ENCODE data around the gene MYO18B.

Gene MYO18B

GRCh38 chr22:25908212-25908611, 166.2 kb downstream of the MYO18B start:
- no peak for DNase-seq (ENCODE audit: low read depth)

DNA sequence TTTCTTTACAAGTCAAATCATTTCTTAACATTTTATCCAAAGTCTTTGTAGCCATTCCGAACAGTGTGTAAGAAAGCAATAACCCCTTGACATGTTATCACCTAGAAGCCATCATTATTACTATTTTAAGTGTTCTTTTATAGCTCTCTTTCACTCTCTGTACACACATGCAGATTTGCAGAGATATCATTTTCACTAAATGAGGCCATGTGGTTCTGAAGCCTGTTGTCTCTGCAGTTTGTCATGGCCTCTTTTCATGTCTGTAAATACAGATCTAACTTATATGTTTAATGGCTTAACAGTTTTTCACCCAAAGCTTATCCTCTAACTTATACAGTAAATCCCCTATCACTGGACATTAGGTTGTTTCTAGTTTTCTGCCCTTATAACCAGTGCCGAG, 166.8 kb downstream of the MYO18B start:
- no peak for DNase-seq (ENCODE audit: low read depth)

GRCh38 chr22:25909614-25910387, 167.8 kb downstream of the MYO18B start:
- no peak for DNase-seq (ENCODE audit: low read depth)

GRCh38 chr22:25911243-25911972, 169.4 kb downstream of the MYO18B start:
- no peak for DNase-seq (ENCODE audit: low read depth)

DNA sequence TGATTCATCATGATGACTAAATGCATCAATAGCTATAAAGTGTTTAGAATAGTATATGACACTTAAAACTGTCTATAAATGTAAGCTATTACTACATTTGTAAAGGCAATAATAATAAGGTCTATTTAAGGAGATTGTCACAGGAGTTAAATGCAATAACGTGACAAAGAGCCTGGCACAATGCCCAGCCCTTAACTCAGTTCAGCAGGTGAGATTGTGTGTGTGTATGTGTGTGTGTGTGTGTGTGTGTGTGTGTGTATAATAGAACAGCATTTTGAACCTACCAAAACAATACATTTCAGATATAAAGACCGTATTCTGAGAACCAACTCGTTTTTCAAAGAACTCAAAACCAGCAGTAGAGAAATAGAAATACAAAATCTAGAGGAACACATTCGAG, 177.5 kb downstream of the MYO18B start:
- DNase-seq (ENCODE audit: low read depth), result no peak

DNA sequence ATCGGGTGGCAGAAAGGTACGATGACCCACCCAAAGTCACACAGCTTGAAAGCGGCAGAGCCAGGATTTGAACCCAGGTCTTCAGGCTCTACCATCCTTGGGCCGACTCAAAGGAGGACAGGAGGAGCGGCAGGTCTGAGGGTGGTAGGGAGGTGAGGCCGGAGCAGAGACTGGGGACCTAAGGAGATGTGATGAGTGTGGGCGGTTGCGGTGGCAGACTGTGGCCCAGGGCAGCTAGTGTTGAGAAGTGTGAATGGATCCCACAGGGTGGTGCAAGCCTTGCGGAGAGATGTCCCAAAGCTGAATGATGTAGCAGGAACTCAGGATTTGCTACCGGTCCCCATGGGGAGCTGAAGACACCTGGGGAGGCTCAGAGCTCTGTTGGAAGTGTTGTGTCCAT, 180.2 kb downstream of the MYO18B start:
- DNase-seq (ENCODE audit: low read depth), result no peak

- no peak for DNase-seq (ENCODE audit: low read depth)
These were observed 181.9 kb downstream of the MYO18B start for GRCh38 chr22:25923914-25924313.

DNA sequence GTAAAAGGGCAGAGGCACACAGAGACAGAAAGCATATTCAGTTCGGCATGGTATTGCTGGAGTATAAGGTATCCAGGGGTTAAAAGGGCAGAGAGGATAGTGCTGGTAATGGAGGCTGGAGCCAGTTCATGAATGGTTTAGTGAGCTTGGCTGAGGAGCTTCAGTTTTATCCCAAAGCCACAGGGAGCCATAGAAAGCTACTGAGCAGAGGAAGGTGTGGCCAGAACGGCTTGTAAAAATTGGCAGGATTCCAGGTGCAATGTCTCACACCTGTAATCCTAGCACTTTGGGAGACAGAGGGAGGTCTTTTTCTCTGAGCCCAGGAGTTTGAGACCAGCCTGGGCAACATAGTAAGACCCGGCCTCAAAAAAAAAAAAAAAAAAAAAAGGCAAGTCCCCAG, 186.1 kb downstream of the MYO18B start:
- DNase-seq (ENCODE audit: low read depth), result no peak

- no peak for DNase-seq (ENCODE audit: low read depth)
These were observed 187.4 kb downstream of the MYO18B start for GRCh38 chr22:25929321-25929878.

- no peak for DNase-seq (ENCODE audit: low read depth)
These were observed 188.1 kb downstream of the MYO18B start for GRCh38 chr22:25930083-25930482.

GRCh38 chr22:25930788-25931310, 188.9 kb downstream of the MYO18B start:
- no peak for DNase-seq (ENCODE audit: low read depth)

DNA sequence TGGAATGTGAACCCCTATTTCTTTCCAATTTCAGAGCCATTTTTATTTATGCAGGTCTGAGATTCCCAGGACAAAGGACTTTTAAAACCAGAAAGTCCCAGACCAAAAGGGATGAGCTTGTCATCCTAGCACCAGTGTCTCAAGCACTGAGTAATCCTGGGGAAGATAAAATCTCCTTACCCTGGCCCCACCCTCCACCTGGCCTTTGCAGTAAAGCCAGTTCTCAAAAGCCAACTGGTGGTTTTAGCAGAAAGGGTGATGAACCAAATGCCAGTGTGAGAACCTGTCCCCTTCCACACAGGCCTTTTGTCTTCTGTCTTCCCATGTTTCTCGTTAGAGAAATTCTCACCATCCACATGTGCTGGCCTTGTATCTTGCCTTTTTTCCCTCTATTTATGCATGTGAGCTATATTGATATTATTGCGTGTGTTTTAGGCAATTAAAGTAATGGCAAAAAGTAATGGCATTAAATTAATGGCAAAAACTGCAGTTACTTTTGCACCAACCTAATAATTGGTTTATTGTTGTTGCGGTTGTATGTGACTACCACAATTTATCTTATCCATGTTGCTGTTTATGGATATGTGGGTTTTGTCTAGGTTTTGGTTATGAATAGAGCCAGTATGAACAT, 191.3 kb downstream of the MYO18B start:
- DNase-seq (ENCODE audit: low read depth), result no peak

- no peak for DNase-seq (ENCODE audit: low read depth)
These were observed 193.5 kb downstream of the MYO18B start for GRCh38 chr22:25935266-25936058.

DNA sequence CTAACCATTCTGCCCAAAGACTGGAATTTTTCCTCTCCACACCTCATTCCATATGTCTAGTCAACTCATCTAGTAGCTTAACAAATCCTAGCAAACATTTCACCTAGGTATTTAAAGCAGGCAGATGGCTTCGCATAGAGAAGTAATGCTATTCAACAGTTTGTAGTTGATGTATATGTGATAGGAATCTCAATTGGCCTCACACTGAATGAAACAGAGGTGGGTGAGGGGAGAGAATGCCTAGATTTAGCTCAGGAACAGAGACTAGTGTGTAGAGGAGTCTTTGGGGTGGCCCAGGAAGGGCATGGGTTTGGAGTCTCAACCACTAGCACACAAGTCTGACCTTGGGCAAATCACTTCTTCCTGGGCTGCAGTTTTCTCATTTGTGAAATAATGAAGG, 196.2 kb downstream of the MYO18B start:
- DNase-seq (ENCODE audit: low read depth), result no peak

DNA sequence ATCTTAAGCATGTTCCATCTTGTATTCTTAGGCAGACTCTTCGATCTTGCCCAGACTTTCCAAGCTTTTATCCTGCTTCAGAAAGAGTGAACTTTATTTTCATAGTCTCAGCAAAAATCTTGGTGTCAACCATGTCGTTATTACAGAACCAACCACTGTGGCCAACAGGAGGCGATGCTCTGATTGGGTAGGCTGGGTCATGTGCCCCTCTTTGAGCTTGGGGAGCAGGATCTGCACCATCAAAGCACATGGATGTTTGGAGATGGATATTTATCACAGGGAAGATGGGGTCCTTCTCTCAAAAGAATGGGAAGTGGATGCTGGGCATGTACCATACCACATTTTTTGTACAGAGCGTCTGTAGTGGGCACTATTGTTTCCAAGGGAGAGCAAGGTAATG, 197.4 kb downstream of the MYO18B start:
- DNase-seq (ENCODE audit: low read depth), result no peak

DNA sequence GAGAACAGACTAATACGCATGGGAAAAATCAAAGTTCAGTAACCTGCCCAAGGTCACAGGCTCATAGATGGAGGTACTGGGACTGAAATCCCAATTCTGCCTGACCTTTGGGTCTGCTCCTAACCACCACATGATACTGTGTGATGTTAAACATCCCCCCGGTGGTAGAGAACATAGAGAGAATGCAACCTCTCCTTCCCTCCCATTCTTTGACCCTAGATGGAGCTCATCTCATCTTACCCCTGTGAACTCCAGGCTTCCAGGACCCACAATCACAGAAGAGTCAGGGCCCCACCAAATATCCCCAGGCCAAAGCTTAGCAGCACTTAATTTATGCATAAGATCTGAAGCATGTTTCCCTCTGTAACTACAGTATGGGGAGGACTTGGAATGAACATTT, 198.5 kb downstream of the MYO18B start:
- no peak for DNase-seq (ENCODE audit: low read depth)

DNA sequence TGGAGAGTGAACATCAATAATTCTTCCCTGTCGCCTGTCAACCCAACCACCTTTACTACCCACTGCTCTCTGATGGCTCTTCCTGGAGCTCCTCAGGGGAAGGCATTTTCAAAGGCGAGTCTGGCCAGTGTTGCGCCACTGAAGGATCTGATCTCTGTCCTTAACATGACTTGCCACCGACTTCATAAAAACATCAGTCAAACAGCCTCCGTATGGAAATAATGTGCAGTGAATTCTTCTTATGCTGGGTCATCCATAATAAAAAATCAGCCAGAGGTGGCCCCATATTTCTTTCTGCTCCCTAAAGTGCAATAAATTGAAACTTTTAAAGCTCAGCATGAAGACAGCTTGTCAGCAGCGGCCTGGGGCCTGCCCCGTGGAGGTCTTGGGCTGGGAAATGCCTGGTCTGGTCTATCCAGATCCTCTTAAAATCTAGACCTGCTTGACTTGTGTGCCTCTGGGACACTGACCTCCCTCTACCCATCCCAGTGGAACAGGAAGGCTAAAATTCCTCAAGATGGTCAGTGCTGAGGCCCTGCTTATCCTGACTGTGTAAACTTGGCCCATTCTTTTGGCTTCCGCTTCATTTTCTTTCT, 199.5 kb downstream of the MYO18B start:
- no peak for DNase-seq (ENCODE audit: low read depth)

DNA sequence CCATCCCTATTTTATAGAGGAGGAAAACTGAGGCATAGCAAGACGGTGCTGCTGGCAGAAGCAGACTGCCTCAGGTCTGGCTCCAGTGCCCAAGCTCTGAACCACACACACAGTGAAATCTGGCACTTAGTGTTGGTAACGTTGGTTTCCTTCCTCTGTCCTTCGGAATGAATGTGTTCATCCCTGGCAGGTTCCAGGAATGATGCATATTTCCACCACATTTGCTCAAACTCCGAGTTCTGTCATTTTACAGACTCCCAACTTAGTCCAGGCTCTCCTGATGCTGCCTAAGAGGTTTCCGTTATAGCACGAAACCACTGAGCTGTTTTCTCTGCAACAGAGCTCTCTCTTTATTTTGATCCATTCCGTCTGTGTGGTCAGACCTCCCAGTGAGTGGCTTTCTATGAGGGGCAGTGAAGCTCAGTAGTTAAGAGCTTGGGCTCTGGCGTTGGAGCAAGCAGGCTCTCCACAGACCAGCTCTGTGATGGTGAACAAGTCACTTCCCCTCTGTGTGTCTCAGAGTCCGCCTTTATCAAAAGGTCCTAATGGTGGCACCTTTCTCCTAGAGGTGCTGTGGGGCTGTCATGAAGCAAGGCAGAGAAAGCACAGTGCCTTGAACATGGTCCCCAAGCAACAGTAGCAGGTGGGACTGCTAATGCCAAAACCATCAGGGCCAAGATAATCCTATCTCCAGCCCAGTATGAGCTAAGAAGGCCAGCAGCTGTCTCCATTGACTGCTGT, 200.3 kb downstream of the MYO18B start:
- no peak for DNase-seq (ENCODE audit: low read depth)

DNA sequence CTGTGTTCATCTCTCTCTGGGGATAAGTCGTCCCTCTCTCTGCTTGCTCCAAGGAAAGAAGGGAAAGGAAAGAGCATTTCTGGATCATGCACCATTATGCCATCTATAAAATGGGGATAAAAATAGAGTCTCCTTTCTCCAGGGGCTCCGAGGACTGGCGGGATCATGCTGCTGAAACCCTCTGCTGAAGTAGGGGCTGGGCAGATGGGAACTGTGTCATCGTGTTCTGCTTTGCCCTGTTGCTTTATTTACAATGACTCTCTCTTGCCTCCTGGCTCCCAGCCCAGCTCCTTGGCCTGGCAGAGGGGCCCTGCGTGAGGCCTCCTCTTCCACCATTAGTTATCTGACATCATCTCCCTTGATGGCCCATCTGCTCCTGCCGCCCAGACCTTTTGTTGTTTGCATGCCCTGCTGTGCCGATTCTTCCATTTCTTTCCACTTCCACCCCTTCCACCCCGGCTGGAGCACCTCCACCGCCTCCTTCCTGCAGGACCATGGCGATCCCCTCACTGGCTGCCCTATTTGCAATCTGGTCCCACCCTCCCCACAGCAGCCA, 200.9 kb downstream of the MYO18B start:
- DNase-seq (ENCODE audit: low read depth), result no peak

DNA sequence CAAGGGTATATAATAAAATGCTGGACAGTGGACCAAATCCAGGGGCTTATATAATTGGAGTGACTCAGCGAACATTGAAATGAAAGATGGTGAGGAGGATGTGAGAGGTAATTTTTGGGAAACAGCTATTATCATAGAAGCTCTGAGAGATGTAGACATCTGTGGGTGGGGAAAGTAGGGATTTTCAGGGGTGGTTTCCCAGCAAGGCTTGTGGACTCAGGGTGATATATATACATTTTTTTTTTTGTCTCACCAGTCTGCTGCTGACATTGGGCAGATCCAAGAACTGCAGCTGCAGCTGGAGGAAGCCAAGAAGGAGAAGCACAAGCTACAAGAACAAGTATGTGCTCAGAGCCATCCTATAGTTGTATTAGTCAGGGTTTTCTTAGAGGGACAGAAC, 208.1 kb downstream of the MYO18B start:
- no peak for DNase-seq (ENCODE audit: low read depth)

All from GM04503 (cell line).